Measurements from ENCODE around the gene LRRC8A. TPM values are rescaled to one million over a fixed set of nuclear protein-coding genes. Genes with fewer than 3 reads are reported as not detected.
"Not testable (repeated sequence)": the region's sequence is repeated elsewhere in the genome, so short reads cannot be mapped to it uniquely, and the experiment has no call there.

The LRRC8A gene
- total RNA-seq, 1 experiment from 2014 or later: 65.2 TPM

DNA sequence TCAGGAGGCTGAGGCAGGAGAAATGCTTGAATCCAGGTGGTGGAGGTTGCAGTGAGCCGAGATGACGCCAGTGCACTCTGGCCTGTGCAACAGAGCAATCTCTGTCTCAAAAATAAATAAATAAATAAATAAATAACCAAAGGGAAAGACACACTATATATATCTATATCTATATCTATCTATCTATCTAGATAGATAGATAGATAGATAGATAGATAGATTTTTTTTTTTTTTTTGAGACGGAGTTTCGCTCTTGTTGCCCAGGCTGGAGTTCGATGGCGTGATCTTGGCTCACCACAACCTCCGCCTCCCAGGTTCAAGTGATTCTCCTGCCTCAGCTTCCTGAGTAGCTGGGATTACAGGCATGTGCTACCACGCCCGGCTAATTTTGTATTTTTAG, 79.5 kb downstream of the LRRC8A start:
- DNase-seq (ENCODE audit: low read depth): not testable (repeated sequence)

Other genes with a start within 250 kb of the LRRC8A start
- gene DYNC2I2, start 225.3 kb upstream of the LRRC8A start, total RNA-seq (2014; rRNA removed; shearing (Covaris generic)): 94.7 and 137 TPM in 2 replicates
- 430 and 608 TPM in 2 replicates for gene SET, start 192.9 kb upstream of the LRRC8A start, total RNA-seq (2014; rRNA removed; shearing (Covaris generic))
- 3.5 and 7.4 TPM in 2 replicates for gene PKN3, start 179.6 kb upstream of the LRRC8A start, total RNA-seq (2014; rRNA removed; shearing (Covaris generic))
- 154 and 175 TPM in 2 replicates for gene ZDHHC12, start 158.0 kb upstream of the LRRC8A start, total RNA-seq (2014; rRNA removed; shearing (Covaris generic))
- gene ZER1, start 110.2 kb upstream of the LRRC8A start, total RNA-seq (2014; rRNA removed; shearing (Covaris generic)): 24.5 and 30.1 TPM in 2 replicates
- 31.6 and 58.7 TPM in 2 replicates for gene TBC1D13, start 94.9 kb upstream of the LRRC8A start, total RNA-seq (2014; rRNA removed; shearing (Covaris generic))
- gene ENDOG, start 63.6 kb upstream of the LRRC8A start, total RNA-seq (2014; rRNA removed; shearing (Covaris generic)): 10.3 and 18.9 TPM in 2 replicates
- 32.8 and 37.2 TPM in 2 replicates for gene SPOUT1, start 52.3 kb upstream of the LRRC8A start, total RNA-seq (2014; rRNA removed; shearing (Covaris generic))
- gene KYAT1, start 183 bp upstream of the LRRC8A start, total RNA-seq (2014; rRNA removed; shearing (Covaris generic)): 12.7 and 15.9 TPM in 2 replicates
- not detected in 2 replicates for gene PHYHD1, start 38.8 kb downstream of the LRRC8A start, total RNA-seq (2014; rRNA removed; shearing (Covaris generic))
- gene DOLK, start 65.5 kb downstream of the LRRC8A start, total RNA-seq (2014; rRNA removed; shearing (Covaris generic)): 23.9 and 29.8 TPM in 2 replicates
- 67.6 and 77.6 TPM in 2 replicates for gene NUP188, start 65.6 kb downstream of the LRRC8A start, total RNA-seq (2014; rRNA removed; shearing (Covaris generic))
- 18.1 and 28.8 TPM in 2 replicates for gene SH3GLB2, start 146.2 kb downstream of the LRRC8A start, total RNA-seq (2014; rRNA removed; shearing (Covaris generic))
- gene MIGA2, start 154.5 kb downstream of the LRRC8A start, total RNA-seq (2014; rRNA removed; shearing (Covaris generic)): 19.5 and 23.3 TPM in 2 replicates
- gene DOLPP1, start 199.0 kb downstream of the LRRC8A start, total RNA-seq (2014; rRNA removed; shearing (Covaris generic)): 25.7 and 32.4 TPM in 2 replicates
- 39.3 and 46.0 TPM in 2 replicates for gene CRAT, start 228.7 kb downstream of the LRRC8A start, total RNA-seq (2014; rRNA removed; shearing (Covaris generic))
- 106 and 152 TPM in 2 replicates for gene PTPA, start 229.3 kb downstream of the LRRC8A start, total RNA-seq (2014; rRNA removed; shearing (Covaris generic))